Ammon's horn (tissue), 1 donor: ENCODE results near the gene ANP32A.

Experiments
- DNase-seq: peaks from one replicate; pipeline ENCODE4 v3.0.0-alpha.2; 2016; ENCODE audit warnings: low spot score

The ANP32A gene

DNA sequence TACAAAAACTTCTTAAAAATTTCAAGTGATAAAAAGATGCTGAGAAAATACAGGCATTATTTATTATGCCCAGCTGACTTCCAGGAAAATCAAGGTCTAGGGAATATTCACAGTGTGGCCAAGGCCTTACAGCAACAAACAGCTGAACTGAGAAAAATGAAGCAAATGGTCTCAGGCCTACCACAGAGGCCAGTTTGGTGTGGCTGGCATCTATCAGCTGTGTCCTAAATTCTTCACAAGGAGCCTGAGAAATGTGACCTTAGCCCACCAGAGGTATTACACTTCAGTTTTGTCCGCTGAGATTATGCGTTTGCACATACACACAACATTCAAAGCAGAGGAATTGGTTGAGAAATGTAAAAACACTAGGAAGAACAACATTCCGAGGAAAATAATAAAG is 77.4 kb downstream of the ANP32A start:
- no peak for DNase-seq

DNA sequence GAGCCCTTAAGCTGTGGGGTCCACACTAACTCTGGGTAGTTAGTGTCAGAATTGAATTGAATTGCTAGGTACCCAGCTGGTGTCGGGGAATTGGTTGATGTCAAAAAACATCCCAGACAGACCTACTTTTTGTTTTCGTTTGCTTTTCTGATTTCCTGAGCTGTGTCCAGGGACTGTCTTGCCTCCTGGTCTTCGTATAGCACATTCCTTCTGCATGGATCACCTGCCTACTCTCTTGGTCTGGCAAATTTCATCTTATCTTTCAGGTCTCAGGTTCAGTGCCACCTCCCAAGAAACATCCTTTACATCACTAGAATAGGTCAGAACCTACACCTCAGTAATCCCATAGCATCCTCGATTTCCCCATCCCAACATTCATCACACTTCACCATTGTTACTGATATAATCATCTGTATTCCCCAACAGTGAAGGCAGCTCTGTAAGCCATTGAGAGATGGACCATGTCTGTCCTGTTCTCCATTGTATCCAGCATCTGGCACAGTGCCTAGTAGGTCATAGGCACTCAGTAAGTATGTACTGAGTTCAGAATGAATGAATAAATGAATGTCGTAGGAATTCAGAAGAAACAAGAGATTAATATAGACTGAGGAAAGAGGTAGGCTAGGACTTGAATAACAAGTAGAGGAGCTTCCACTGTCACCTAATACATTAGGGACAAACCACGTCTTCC is 81.2 kb downstream of the ANP32A start:
- peak; percentile 82 for DNase-seq

GRCh38 chr15:68735610-68736009 is 85.1 kb downstream of the ANP32A start:
- no peak for DNase-seq

- no peak for DNase-seq
Observed at GRCh38 chr15:68734881-68735280, 85.8 kb downstream of the ANP32A start.

DNA sequence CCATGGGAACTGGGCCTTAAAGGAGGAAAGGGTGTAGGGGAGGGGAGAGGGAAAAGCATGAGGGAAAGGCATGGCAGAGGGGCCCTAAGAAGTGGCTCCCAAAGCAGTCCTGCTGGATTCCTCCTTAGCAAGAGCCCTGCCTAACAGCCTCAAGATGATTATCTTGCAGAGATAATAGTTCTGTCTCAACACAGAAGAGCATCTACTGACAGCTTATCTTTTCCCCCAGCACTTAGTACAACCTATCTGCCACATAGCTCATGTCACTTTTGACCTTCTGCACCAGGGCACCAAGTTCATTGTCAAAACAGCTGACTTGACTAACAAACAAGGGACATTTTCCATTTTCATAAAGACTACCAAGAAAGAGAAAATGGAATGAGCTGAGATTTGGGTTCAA is 86.3 kb downstream of the ANP32A start:
- no peak for DNase-seq

- no peak for DNase-seq
Observed at GRCh38 chr15:68733666-68734065, 87.0 kb downstream of the ANP32A start.

- no peak for DNase-seq
Observed at GRCh38 chr15:68732451-68732850, 88.2 kb downstream of the ANP32A start.

DNA sequence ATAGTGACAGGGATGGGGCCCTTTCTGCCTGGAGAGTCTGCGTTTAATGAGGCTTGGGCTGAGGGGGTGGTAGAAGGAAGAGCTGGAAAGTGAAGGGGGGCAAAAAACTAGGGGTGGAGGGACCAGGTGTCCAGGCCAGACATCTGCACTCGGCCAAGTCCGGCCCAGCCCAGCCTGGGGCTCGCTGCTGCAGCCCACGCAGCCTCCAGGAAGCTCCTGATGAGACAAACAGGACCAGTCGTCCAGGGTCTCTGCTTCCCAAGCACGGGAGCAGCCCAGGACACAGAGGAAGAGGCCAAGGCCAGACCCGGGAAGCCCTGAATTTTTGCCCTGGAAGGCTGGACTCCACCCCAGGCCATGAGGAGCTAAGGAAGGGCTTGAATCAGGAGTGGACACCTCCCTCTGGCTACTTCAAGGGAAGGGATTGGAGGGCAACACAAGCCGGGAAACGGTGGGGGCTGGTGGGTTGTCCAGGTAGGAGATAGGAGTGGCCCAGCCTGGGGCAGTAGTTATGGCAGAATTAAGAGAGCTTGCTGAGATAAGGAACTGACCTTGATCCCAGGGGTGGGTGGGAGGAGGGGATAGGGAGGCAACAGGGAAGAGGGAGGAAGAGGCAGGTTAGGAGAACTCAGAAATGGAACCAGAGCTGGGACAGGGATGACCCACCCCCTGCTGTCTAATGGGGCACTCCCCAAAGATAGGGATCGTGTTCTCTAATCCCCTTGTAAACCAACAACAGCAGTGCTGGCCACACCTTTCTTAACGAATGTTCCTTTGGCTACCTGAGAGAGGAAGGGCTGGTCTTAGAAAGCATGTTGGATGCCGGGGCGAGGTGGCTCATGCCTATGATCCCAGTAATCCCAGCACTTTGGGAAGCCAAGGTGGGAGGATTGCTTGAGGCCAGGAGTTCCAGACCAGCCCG is 89.5 kb downstream of the ANP32A start:
- DNase-seq, result no peak

DNA sequence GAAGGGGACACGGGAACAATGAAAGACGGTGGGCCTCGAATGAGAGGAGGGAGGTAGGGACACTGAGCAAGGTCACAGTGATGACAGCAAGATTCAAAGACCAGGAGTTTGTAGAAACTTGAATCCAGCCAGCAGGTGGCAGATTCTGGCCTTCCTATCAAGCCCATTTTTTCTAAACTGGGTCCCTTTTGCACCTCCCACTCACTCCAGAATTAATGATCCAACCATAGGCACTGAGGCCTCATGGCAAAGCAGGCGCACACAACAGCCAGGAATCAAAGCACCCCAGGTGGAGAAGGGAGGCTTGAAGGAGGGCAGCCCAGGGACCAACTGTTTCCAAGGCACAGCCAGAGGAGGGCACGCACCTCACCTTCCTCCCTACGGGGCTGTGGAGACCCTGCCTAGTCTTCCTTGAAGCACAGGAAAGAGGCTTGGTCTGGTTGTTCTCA is 90.2 kb downstream of the ANP32A start:
- peak; percentile 75 for DNase-seq

GRCh38 chr15:68729789-68730411 is 90.8 kb downstream of the ANP32A start:
- peak; percentile 23 for DNase-seq
